ENCODE measurements around the gene TMEM9.

DNA sequence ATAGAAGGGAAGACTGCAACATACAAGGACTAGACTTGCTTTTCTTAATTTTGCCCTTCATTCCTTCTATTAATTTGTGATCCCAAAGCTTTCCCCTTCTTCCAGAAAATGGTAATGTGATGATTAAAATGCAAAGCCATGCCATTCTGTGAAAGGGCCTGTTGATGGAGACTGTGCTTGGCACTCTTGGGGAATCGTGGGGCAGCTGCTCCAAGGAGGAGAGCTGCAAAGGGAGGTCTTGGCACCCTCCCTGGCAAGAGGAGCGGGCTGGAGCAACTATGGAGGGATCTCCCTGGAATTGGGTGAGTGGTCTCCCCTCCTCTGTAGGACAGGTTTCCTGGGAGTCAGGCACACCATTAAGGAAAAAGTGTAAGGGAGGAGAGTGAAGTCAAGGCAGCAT lies 58.7 kb downstream of the TMEM9 start:
- TF ChIP-seq, protein P1, sequence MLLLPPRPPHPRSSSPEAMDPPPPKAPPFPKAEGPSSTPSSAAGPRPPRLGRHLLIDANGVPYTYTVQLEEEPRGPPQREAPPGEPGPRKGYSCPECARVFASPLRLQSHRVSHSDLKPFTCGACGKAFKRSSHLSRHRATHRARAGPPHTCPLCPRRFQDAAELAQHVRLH (tag by site-specific recombination; IDR thresholded peaks at IDR 0.05): no peak
- TF ChIP-seq, protein P2, sequence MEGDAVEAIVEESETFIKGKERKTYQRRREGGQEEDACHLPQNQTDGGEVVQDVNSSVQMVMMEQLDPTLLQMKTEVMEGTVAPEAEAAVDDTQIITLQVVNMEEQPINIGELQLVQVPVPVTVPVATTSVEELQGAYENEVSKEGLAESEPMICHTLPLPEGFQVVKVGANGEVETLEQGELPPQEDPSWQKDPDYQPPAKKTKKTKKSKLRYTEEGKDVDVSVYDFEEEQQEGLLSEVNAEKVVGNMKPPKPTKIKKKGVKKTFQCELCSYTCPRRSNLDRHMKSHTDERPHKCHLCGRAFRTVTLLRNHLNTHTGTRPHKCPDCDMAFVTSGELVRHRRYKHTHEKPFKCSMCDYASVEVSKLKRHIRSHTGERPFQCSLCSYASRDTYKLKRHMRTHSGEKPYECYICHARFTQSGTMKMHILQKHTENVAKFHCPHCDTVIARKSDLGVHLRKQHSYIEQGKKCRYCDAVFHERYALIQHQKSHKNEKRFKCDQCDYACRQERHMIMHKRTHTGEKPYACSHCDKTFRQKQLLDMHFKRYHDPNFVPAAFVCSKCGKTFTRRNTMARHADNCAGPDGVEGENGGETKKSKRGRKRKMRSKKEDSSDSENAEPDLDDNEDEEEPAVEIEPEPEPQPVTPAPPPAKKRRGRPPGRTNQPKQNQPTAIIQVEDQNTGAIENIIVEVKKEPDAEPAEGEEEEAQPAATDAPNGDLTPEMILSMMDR (tag by site-specific recombination; IDR thresholded peaks at IDR 0.05): no peak
- no peak for TF ChIP-seq ZNF610 (tag by site-specific recombination; IDR thresholded peaks at IDR 0.05; ENCODE audit: borderline replicate concordance)
- TF ChIP-seq ZNF155 (tag by site-specific recombination; IDR thresholded peaks at IDR 0.05): no peak
- no peak for TF ChIP-seq ZBTB11 (tag by site-specific recombination; conservative IDR thresholded peaks at IDR 0.05; ENCODE audit: low read depth)
- TF ChIP-seq, protein P3, sequence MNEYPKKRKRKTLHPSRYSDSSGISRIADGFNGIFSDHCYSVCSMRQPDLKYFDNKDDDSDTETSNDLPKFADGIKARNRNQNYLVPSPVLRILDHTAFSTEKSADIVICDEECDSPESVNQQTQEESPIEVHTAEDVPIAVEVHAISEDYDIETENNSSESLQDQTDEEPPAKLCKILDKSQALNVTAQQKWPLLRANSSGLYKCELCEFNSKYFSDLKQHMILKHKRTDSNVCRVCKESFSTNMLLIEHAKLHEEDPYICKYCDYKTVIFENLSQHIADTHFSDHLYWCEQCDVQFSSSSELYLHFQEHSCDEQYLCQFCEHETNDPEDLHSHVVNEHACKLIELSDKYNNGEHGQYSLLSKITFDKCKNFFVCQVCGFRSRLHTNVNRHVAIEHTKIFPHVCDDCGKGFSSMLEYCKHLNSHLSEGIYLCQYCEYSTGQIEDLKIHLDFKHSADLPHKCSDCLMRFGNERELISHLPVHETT (tag by site-specific recombination; IDR thresholded peaks at IDR 0.05): no peak
- TF ChIP-seq ZNF24 (tag by site-specific recombination; IDR thresholded peaks at IDR 0.05): no peak
- no peak for TF ChIP-seq BCL11A (tag by site-specific recombination; IDR thresholded peaks at IDR 0.05; ENCODE audit: low read depth)
- TF ChIP-seq ZNF561 (tag by site-specific recombination; IDR thresholded peaks at IDR 0.05; ENCODE audit: borderline replicate concordance): no peak
- TF ChIP-seq SP2 (tag by site-specific recombination; IDR thresholded peaks at IDR 0.05): no peak
- TF ChIP-seq ZNF274 (IDR thresholded peaks at IDR 0.05; ENCODE audit: low read length): no peak
- no peak for TF ChIP-seq ZNF274 (tag by site-specific recombination; IDR thresholded peaks at IDR 0.05; ENCODE audit: borderline replicate concordance)
- no peak for TF ChIP-seq HOXA7 (CRISPR knock-in tag; IDR thresholded peaks at IDR 0.05; ENCODE audit: borderline replicate concordance)
- TF ChIP-seq, protein P4, sequence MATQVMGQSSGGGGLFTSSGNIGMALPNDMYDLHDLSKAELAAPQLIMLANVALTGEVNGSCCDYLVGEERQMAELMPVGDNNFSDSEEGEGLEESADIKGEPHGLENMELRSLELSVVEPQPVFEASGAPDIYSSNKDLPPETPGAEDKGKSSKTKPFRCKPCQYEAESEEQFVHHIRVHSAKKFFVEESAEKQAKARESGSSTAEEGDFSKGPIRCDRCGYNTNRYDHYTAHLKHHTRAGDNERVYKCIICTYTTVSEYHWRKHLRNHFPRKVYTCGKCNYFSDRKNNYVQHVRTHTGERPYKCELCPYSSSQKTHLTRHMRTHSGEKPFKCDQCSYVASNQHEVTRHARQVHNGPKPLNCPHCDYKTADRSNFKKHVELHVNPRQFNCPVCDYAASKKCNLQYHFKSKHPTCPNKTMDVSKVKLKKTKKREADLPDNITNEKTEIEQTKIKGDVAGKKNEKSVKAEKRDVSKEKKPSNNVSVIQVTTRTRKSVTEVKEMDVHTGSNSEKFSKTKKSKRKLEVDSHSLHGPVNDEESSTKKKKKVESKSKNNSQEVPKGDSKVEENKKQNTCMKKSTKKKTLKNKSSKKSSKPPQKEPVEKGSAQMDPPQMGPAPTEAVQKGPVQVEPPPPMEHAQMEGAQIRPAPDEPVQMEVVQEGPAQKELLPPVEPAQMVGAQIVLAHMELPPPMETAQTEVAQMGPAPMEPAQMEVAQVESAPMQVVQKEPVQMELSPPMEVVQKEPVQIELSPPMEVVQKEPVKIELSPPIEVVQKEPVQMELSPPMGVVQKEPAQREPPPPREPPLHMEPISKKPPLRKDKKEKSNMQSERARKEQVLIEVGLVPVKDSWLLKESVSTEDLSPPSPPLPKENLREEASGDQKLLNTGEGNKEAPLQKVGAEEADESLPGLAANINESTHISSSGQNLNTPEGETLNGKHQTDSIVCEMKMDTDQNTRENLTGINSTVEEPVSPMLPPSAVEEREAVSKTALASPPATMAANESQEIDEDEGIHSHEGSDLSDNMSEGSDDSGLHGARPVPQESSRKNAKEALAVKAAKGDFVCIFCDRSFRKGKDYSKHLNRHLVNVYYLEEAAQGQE (tag by site-specific recombination; IDR thresholded peaks at IDR 0.05): no peak

Data from HEK293 (cell line).